ENCODE results near the gene ADAM22.

Gene ADAM22

GRCh38 chr7:88018501-88018900 lies 84.5 kb downstream of the ADAM22 start:
- no peak for DNase-seq
- in situ Hi-C loops (cut with HindIII; ENCODE audit: low pct_ligation_motif_present, low pct_unique_long_range_greater_than_20kb, low sequenced_read_pairs) = no loop called here

- in situ Hi-C loops (cut with HindIII; ENCODE audit: low pct_ligation_motif_present, low pct_unique_long_range_greater_than_20kb, low sequenced_read_pairs) = no loop called here
- DNase-seq = peak; percentile 16
Observed at GRCh38 chr7:88020953-88021665, 87.1 kb downstream of the ADAM22 start.

GRCh38 chr7:88027724-88028123 lies 93.7 kb downstream of the ADAM22 start:
- in situ Hi-C loops (cut with HindIII; ENCODE audit: low pct_ligation_motif_present, low pct_unique_long_range_greater_than_20kb, low sequenced_read_pairs) = no loop called here
- no peak for DNase-seq

- no peak for DNase-seq
- in situ Hi-C loops (cut with HindIII; ENCODE audit: low pct_ligation_motif_present, low pct_unique_long_range_greater_than_20kb, low sequenced_read_pairs) = no loop called here
Observed at GRCh38 chr7:88034083-88034695, 100.1 kb downstream of the ADAM22 start.

GRCh38 chr7:88037050-88037449 lies 103.0 kb downstream of the ADAM22 start:
- DNase-seq = no peak
- in situ Hi-C loops (cut with HindIII; ENCODE audit: low pct_ligation_motif_present, low pct_unique_long_range_greater_than_20kb, low sequenced_read_pairs) = no loop called here

GRCh38 chr7:88040694-88041093 lies 106.6 kb downstream of the ADAM22 start:
- in situ Hi-C loops (cut with HindIII; ENCODE audit: low pct_ligation_motif_present, low pct_unique_long_range_greater_than_20kb, low sequenced_read_pairs) = no loop called here
- peak; percentile 17 for DNase-seq

- DNase-seq = no peak
- in situ Hi-C loops (cut with HindIII; ENCODE audit: low pct_ligation_motif_present, low pct_unique_long_range_greater_than_20kb, low sequenced_read_pairs) = no loop called here
Observed at GRCh38 chr7:88041583-88041982, 107.5 kb downstream of the ADAM22 start.

GRCh38 chr7:88042157-88042556 lies 108.1 kb downstream of the ADAM22 start:
- in situ Hi-C loops (cut with HindIII; ENCODE audit: low pct_ligation_motif_present, low pct_unique_long_range_greater_than_20kb, low sequenced_read_pairs) = no loop called here
- no peak for DNase-seq

GRCh38 chr7:88042803-88043202 lies 108.8 kb downstream of the ADAM22 start:
- no peak for DNase-seq
- in situ Hi-C loops (cut with HindIII; ENCODE audit: low pct_ligation_motif_present, low pct_unique_long_range_greater_than_20kb, low sequenced_read_pairs) = no loop called here

- in situ Hi-C loops (cut with HindIII; ENCODE audit: low pct_ligation_motif_present, low pct_unique_long_range_greater_than_20kb, low sequenced_read_pairs) = no loop called here
Observed at GRCh38 chr7:88044069-88044468, 110.0 kb downstream of the ADAM22 start.

GRCh38 chr7:88046839-88047573 lies 113.0 kb downstream of the ADAM22 start:
- in situ Hi-C loops (cut with HindIII; ENCODE audit: low pct_ligation_motif_present, low pct_unique_long_range_greater_than_20kb, low sequenced_read_pairs) = no loop called here
- DNase-seq = peak; percentile 8

More at GRCh38 chr7:88044069-88044468, 110.0 kb downstream of the ADAM22 start:
- DNase-seq = no peak

GRCh38 chr7:88057655-88058054 lies 123.6 kb downstream of the ADAM22 start:
- no peak for DNase-seq
- in situ Hi-C loops (cut with HindIII; ENCODE audit: low pct_ligation_motif_present, low pct_unique_long_range_greater_than_20kb, low sequenced_read_pairs) = no loop called here

GRCh38 chr7:88062238-88062637 lies 128.2 kb downstream of the ADAM22 start:
- DNase-seq = no peak
- in situ Hi-C loops (cut with HindIII; ENCODE audit: low pct_ligation_motif_present, low pct_unique_long_range_greater_than_20kb, low sequenced_read_pairs) = no loop called here

GRCh38 chr7:88069093-88069492 lies 135.0 kb downstream of the ADAM22 start:
- in situ Hi-C loops (cut with HindIII; ENCODE audit: low pct_ligation_motif_present, low pct_unique_long_range_greater_than_20kb, low sequenced_read_pairs) = no loop called here
- no peak for DNase-seq

GRCh38 chr7:88071994-88072714 lies 138.1 kb downstream of the ADAM22 start:
- DNase-seq = no peak
- in situ Hi-C loops (cut with HindIII; ENCODE audit: low pct_ligation_motif_present, low pct_unique_long_range_greater_than_20kb, low sequenced_read_pairs) = no loop called here

GRCh38 chr7:88072715-88073055 lies 138.6 kb downstream of the ADAM22 start:
- no peak for DNase-seq
- in situ Hi-C loops (cut with HindIII; ENCODE audit: low pct_ligation_motif_present, low pct_unique_long_range_greater_than_20kb, low sequenced_read_pairs) = no loop called here

GRCh38 chr7:88073626-88074025 lies 139.6 kb downstream of the ADAM22 start:
- DNase-seq = no peak
- in situ Hi-C loops (cut with HindIII; ENCODE audit: low pct_ligation_motif_present, low pct_unique_long_range_greater_than_20kb, low sequenced_read_pairs) = no loop called here

- DNase-seq = no peak
- in situ Hi-C loops (cut with HindIII; ENCODE audit: low pct_ligation_motif_present, low pct_unique_long_range_greater_than_20kb, low sequenced_read_pairs) = no loop called here
Observed at GRCh38 chr7:88075216-88075615, 141.2 kb downstream of the ADAM22 start.

GRCh38 chr7:88083883-88084282 lies 149.8 kb downstream of the ADAM22 start:
- no peak for DNase-seq
- in situ Hi-C loops (cut with HindIII; ENCODE audit: low pct_ligation_motif_present, low pct_unique_long_range_greater_than_20kb, low sequenced_read_pairs) = no loop called here

Measured in ACHN (cell line).